Neural cell (in vitro differentiated cells): ENCODE data around the gene LCOR. TPM values are rescaled to one million over a fixed set of nuclear protein-coding genes. Genes with fewer than 3 reads are reported as not detected.

ENCODE experiments used
- H2AFZ ChIP-seq: fragments of 200-600, 300-800 bp; sonication (generic), shearing (Covaris generic); 2 replicates; pipeline ENCODE4 v1.6.0; 2014; ENCODE audit warnings: low read depth, mild to moderate bottlenecking, antibody characterized with exemption, low read length, moderate library complexity
- H3F3A ChIP-seq: fragments of 200-600 bp; shearing (Covaris generic); 2 replicates; pipeline ENCODE4 v1.6.1; 2016; ENCODE audit warnings: mild to moderate bottlenecking, moderate library complexity, mixed read lengths, antibody characterized with exemption, low read length; ENCODE audit not compliant: insufficient read depth, poor library complexity, severe bottlenecking
- H3K27ac ChIP-seq: fragments of 200-600, 300-800 bp; sonication (generic), shearing (Covaris generic); 2 replicates; pipeline ENCODE4 v1.5.1; 2014; ENCODE audit warnings: mild to moderate bottlenecking, low read length, moderate library complexity
- H3K27me3 ChIP-seq: fragments of 300-800, 200-600 bp; sonication (generic), shearing (Covaris generic); 2 replicates; pipeline ENCODE4 v1.6.0; 2014; ENCODE audit warnings: mild to moderate bottlenecking, low read depth, low read length, moderate library complexity; ENCODE audit not compliant: insufficient read depth
- H3K36me3 ChIP-seq: fragments of 300-800, 200-600 bp; sonication (generic), shearing (Covaris generic); 2 replicates; pipeline ENCODE4 v1.5.1; 2014; ENCODE audit warnings: mild to moderate bottlenecking, antibody characterized with exemption, low read length, moderate library complexity; ENCODE audit not compliant: insufficient read depth
- H3K4me2 ChIP-seq: fragments of 300-800, 200-600 bp; sonication (generic), shearing (Covaris generic); 2 replicates; pipeline ENCODE4 v1.6.0; 2014; ENCODE audit warnings: mild to moderate bottlenecking, low read length
- H3K4me3 ChIP-seq: fragments of 300-800, 200-600 bp; sonication (generic), shearing (Covaris generic); 2 replicates; pipeline ENCODE4 v1.5.1; 2014; ENCODE audit warnings: mild to moderate bottlenecking, low read length, moderate library complexity
- H3K79me2 ChIP-seq: fragments of 200-600 bp; shearing (Covaris generic); replicated peaks from 2 replicates; pipeline ENCODE4 v1.6.0; 2014; ENCODE audit warnings: mild to moderate bottlenecking, low read length, moderate library complexity; ENCODE audit not compliant: insufficient read depth
- H3K9ac ChIP-seq: fragments of 300-800, 200-600 bp; sonication (generic), shearing (Covaris generic); 2 replicates; pipeline ENCODE4 v1.6.1; 2016; ENCODE audit warnings: mild to moderate bottlenecking, low read length, mixed read lengths
- H3K9me2 ChIP-seq: fragments of 200-600 bp; shearing (Covaris generic); 2 replicates; pipeline ENCODE4 v1.6.1; 2016; ENCODE audit warnings: mild to moderate bottlenecking, low read length, mixed read lengths; ENCODE audit not compliant: insufficient read depth
- H3K9me3 ChIP-seq: fragments of 200-600, 300-800 bp; sonication (generic), shearing (Covaris generic); 2 replicates; pipeline ENCODE4 v1.6.1; 2016; ENCODE audit warnings: mild to moderate bottlenecking, mixed run types, low read length, moderate library complexity, mixed read lengths
- H4K20me1 ChIP-seq: fragments of 200-600 bp; shearing (Covaris generic); 2 replicates; pipeline ENCODE4 v1.6.1; 2016; ENCODE audit warnings: mild to moderate bottlenecking, mixed run types; ENCODE audit not compliant: insufficient read depth
- CTCF ChIP-seq: fragments of 450-650 bp; IDR thresholded peaks from 2 replicates; pipeline ENCODE4 v1.5.1; 2014; ENCODE audit warnings: antibody characterized with exemption, mild to moderate bottlenecking, moderate library complexity; ENCODE audit not compliant: poor library complexity, severe bottlenecking
- EP300 ChIP-seq: fragments of 450-650 bp; conservative IDR thresholded peaks from 2 replicates; pipeline ENCODE4 v1.6.1; 2014; ENCODE audit warnings: antibody characterized with exemption, mild to moderate bottlenecking, moderate library complexity; ENCODE audit not compliant: poor library complexity, severe bottlenecking
- EZH2 ChIP-seq: fragments of 200-600, 300-800 bp; shearing (Covaris generic), sonication (generic); IDR thresholded peaks from 2 replicates; pipeline ENCODE4 v1.6.1; 2014; ENCODE audit warnings: antibody characterized with exemption, low read length, borderline replicate concordance, mild to moderate bottlenecking; ENCODE audit not compliant: insufficient read depth, poor library complexity, severe bottlenecking
- MXI1 ChIP-seq: fragments of 450-650 bp; conservative IDR thresholded peaks from 2 replicates; pipeline ENCODE4 v1.6.1; 2014; ENCODE audit warnings: antibody characterized with exemption, mild to moderate bottlenecking; ENCODE audit not compliant: poor library complexity, severe bottlenecking
- POLR2AphosphoS5 ChIP-seq: IDR thresholded peaks from 2 replicates; pipeline ENCODE4 v1.6.1; 2012
- RAD21 ChIP-seq: fragments of 450-650 bp; conservative IDR thresholded peaks from 2 replicates; pipeline ENCODE4 v1.6.1; 2014; ENCODE audit warnings: antibody characterized with exemption, mild to moderate bottlenecking, moderate library complexity
- SMC3 ChIP-seq: fragments of 450-650 bp; conservative IDR thresholded peaks from 2 replicates; pipeline ENCODE4 v1.6.1; 2014; ENCODE audit warnings: antibody characterized with exemption, mild to moderate bottlenecking, moderate library complexity; ENCODE audit not compliant: poor library complexity
- TAF1 ChIP-seq: IDR thresholded peaks from 2 replicates; pipeline ENCODE4 v1.6.1; 2012; ENCODE audit warnings: low read depth
- polyA plus RNA-seq: library from polyadenylated mRNA; depleted of rRNA; stranded (reverse); fragments of >200 nt; gene quantifications from 2 replicates; pipeline ENCODE4 v1.2.3, GENCODE V29; 2014
- TF ChIP-seq, protein P1 (sequence below): IDR thresholded peaks from 2 replicates; pipeline ENCODE4 v1.6.1; 2012; ENCODE audit warnings: borderline replicate concordance

The LCOR gene
- polyA plus RNA-seq, 1 donor from 2014 or later: 61.1 TPM

DNA sequence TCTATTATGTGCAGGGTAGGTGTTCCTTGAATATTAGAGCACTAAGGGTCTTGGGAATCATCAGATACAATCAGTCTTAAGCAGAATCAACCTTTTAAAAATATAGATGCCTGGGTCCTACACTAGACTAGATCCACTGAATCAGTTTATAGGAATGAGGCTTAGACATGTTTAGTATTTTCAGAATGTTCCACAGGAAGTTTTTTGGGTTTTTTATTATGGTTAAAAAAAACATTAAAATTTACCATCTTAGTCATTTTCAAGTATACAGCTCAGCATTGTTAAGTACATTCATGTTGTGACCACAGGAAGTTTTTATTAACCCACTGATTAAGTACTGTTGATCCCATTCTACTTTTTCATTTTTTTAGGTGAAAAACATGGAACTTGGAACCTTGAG lies 135.7 kb downstream of the LCOR start:
- Histone ChIP-seq H3K9me2 (no peaks in the 10 kb centered on the region), H3K27ac (no peak overlapping the region), H3K4me2 (no peak overlapping the region), H3K9ac (no peak overlapping the region), H3F3A (peaks cover 4% of the 10 kb centered on the region), H2AFZ (no peak overlapping the region), H3K4me3 (no peak overlapping the region), H3K9me3 (no peaks in the 10 kb centered on the region), H3K27me3 (no peaks in the 10 kb centered on the region), H4K20me1 (no peaks in the 10 kb centered on the region), H3K79me2 (peaks cover 4% of the 10 kb centered on the region), H3K36me3 (peaks cover 5% of the 10 kb centered on the region)
- TF ChIP-seq EZH2 (no peak), MXI1 (no peak), EP300 (no peak), POLR2AphosphoS5 (no peak), SMC3 (no peak), TAF1 (no peak), RAD21 (no peak), CTCF (no peak)
- TF ChIP-seq, protein P1, sequence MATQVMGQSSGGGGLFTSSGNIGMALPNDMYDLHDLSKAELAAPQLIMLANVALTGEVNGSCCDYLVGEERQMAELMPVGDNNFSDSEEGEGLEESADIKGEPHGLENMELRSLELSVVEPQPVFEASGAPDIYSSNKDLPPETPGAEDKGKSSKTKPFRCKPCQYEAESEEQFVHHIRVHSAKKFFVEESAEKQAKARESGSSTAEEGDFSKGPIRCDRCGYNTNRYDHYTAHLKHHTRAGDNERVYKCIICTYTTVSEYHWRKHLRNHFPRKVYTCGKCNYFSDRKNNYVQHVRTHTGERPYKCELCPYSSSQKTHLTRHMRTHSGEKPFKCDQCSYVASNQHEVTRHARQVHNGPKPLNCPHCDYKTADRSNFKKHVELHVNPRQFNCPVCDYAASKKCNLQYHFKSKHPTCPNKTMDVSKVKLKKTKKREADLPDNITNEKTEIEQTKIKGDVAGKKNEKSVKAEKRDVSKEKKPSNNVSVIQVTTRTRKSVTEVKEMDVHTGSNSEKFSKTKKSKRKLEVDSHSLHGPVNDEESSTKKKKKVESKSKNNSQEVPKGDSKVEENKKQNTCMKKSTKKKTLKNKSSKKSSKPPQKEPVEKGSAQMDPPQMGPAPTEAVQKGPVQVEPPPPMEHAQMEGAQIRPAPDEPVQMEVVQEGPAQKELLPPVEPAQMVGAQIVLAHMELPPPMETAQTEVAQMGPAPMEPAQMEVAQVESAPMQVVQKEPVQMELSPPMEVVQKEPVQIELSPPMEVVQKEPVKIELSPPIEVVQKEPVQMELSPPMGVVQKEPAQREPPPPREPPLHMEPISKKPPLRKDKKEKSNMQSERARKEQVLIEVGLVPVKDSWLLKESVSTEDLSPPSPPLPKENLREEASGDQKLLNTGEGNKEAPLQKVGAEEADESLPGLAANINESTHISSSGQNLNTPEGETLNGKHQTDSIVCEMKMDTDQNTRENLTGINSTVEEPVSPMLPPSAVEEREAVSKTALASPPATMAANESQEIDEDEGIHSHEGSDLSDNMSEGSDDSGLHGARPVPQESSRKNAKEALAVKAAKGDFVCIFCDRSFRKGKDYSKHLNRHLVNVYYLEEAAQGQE: no peak

DNA sequence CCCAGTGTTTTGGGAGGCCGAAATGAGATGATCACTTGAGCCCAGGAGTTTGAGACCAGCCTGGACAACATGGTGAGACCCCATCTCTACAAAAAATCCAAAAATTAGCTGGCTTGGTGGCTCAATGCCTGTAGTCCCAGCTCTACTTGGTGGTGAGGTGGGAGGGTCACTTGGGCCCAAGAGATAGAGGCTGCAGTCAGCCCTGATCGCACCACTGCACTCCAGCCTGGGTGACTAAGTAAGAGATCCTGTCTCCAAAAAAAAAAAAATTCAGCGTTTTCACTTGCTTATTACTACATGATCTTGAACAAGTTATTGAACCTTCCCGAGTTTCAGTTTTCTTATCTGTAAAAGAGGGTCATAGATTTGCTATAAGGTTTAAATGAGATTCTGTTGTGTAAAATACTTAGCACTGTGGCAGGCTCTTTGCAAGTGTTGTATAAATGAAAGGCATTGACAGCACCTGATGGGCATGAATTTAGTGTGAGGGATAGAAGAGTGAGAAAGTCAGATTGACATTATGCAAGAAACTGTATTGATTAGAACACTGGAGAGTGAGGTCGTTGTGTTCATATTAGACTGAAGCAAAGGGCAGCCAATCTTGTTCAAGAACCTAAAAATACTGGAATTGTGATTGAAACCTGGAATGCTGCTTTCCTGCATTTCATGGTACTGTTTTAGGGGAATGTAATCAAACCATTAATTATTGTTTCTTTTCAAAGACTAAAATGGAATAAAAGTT lies 136.8 kb downstream of the LCOR start:
- Histone ChIP-seq H3F3A (peaks cover 4% of the 10 kb centered on the region), H3K4me2 (no peak overlapping the region), H3K79me2 (peaks cover 3% of the 10 kb centered on the region), H3K36me3 (peaks cover 5% of the 10 kb centered on the region), H3K9me3 (no peaks in the 10 kb centered on the region), H2AFZ (no peak overlapping the region), H3K9me2 (no peaks in the 10 kb centered on the region), H3K27ac (no peak overlapping the region), H3K9ac (no peak overlapping the region), H4K20me1 (no peaks in the 10 kb centered on the region), H3K4me3 (no peak overlapping the region), H3K27me3 (no peaks in the 10 kb centered on the region)
- no peak for TF ChIP-seq MXI1
- TF ChIP-seq SMC3: no peak
- no peak for TF ChIP-seq RAD21
- TF ChIP-seq TAF1: no peak
- TF ChIP-seq POLR2AphosphoS5: no peak
- TF ChIP-seq EZH2: no peak
- TF ChIP-seq, protein P1: no peak
- no peak for TF ChIP-seq EP300
- TF ChIP-seq CTCF: no peak
